Skeletal muscle satellite cell (primary cell): ENCODE measurements around the gene STAG1.
A peak's percentile ranks its signal among the peaks of the same experiment; 100 is the strongest.
"Not testable (repeated sequence)": the region's sequence is repeated elsewhere in the genome, so short reads cannot be mapped to it uniquely, and the experiment has no call there.

Source experiments
- H3K27me3 ChIP-seq: 2 replicates; pipeline ENCODE4 v1.7.0; 2013; ENCODE audit warnings: low read length; ENCODE audit not compliant: control insufficient read depth, insufficient read depth
- H3K36me3 ChIP-seq: 2 replicates; pipeline ENCODE4 v1.7.0; 2013; ENCODE audit warnings: mild to moderate bottlenecking, control low read depth, low read length; ENCODE audit not compliant: insufficient read depth
- H3K4me1 ChIP-seq: 2 replicates; pipeline ENCODE4 v1.7.0; 2013; ENCODE audit warnings: low read length; ENCODE audit not compliant: control insufficient read depth, insufficient read depth
- H3K4me2 ChIP-seq: 2 replicates; pipeline ENCODE4 v1.7.0; 2013; ENCODE audit warnings: mild to moderate bottlenecking, low read length
- H3K4me3 ChIP-seq: 2 replicates; pipeline ENCODE4 v1.7.0; 2013; ENCODE audit warnings: low read length
- H3K9ac ChIP-seq: 2 replicates; pipeline ENCODE4 v1.7.0; 2013; ENCODE audit warnings: mild to moderate bottlenecking, low read depth, low read length, moderate library complexity
- H3K9me3 ChIP-seq: replicated peaks from 2 replicates; pipeline ENCODE4 v1.7.0; 2013; ENCODE audit warnings: mild to moderate bottlenecking, control low read depth, low read length

STAG1 gene

GRCh38 chr3:136380530-136380929 lies 371.6 kb downstream of the STAG1 start:
- Histone ChIP-seq H3K27me3 (no peaks in the 10 kb centered on the region), H3K36me3 (no peaks in the 10 kb centered on the region), H3K4me1 (peaks cover 3% of the 10 kb centered on the region), H3K9me3 (no peaks in the 10 kb centered on the region), H3K9ac (no peak overlapping the region), H3K4me3 (no peak overlapping the region), H3K4me2 (no peak overlapping the region)

GRCh38 chr3:136378011-136378410 lies 374.2 kb downstream of the STAG1 start:
- no peaks in the 10 kb centered on the region for H3K27me3 ChIP-seq
- H3K9me3 ChIP-seq: no peaks in the 10 kb centered on the region
- no peak overlapping the region for H3K4me2 ChIP-seq
- H3K4me3 ChIP-seq: no peak overlapping the region
- no peak overlapping the region for H3K9ac ChIP-seq
- no peaks in the 10 kb centered on the region for H3K36me3 ChIP-seq
- peaks cover 3% of the 10 kb centered on the region for H3K4me1 ChIP-seq

- Histone ChIP-seq H3K9ac (no peak overlapping the region), H3K36me3 (no peaks in the 10 kb centered on the region), H3K9me3 (no peaks in the 10 kb centered on the region), H3K27me3 (no peaks in the 10 kb centered on the region), H3K4me2 (no peak overlapping the region), H3K4me1 (peaks cover 3% of the 10 kb centered on the region), H3K4me3 (no peak overlapping the region)
These were observed 374.7 kb downstream of the STAG1 start for GRCh38 chr3:136377508-136377907.

GRCh38 chr3:136375800-136376199 lies 376.4 kb downstream of the STAG1 start:
- not testable (repeated sequence) for H3K4me3 ChIP-seq, H3K9me3 ChIP-seq, H3K36me3 ChIP-seq, H3K4me1 ChIP-seq, H3K9ac ChIP-seq, H3K4me2 ChIP-seq, H3K27me3 ChIP-seq

- H3K27me3 ChIP-seq: no peaks in the 10 kb centered on the region
- no peak overlapping the region for H3K4me3 ChIP-seq
- H3K4me1 ChIP-seq: peaks cover 4% of the 10 kb centered on the region
- H3K36me3 ChIP-seq: no peaks in the 10 kb centered on the region
- H3K9ac ChIP-seq: no peak overlapping the region
- H3K9me3 ChIP-seq: no peaks in the 10 kb centered on the region
- H3K4me2 ChIP-seq: no peak overlapping the region
These were observed 385.9 kb downstream of the STAG1 start for GRCh38 chr3:136366289-136366688.

- H3K4me3 ChIP-seq: no peak overlapping the region
- no peak overlapping the region for H3K9ac ChIP-seq
- peaks cover 5% of the 10 kb centered on the region for H3K36me3 ChIP-seq
- no peaks in the 10 kb centered on the region for H3K27me3 ChIP-seq
- no peak overlapping the region for H3K4me2 ChIP-seq
- H3K4me1 ChIP-seq: peaks cover 12% of the 10 kb centered on the region
- H3K9me3 ChIP-seq: no peaks in the 10 kb centered on the region
These were observed 398.7 kb downstream of the STAG1 start for GRCh38 chr3:136353461-136353860.

GRCh38 chr3:136351905-136352304 lies 400.3 kb downstream of the STAG1 start:
- Histone ChIP-seq H3K4me1 (peaks cover 12% of the 10 kb centered on the region), H3K4me3 (no peak overlapping the region), H3K9ac (no peak overlapping the region), H3K4me2 (no peak overlapping the region), H3K27me3 (no peaks in the 10 kb centered on the region), H3K36me3 (peaks cover 5% of the 10 kb centered on the region), H3K9me3 (no peaks in the 10 kb centered on the region)

- Histone ChIP-seq H3K9ac (no peak overlapping the region), H3K36me3 (peaks cover 5% of the 10 kb centered on the region), H3K4me2 (no peak overlapping the region), H3K9me3 (no peaks in the 10 kb centered on the region), H3K4me1 (peaks cover 12% of the 10 kb centered on the region), H3K27me3 (no peaks in the 10 kb centered on the region), H3K4me3 (no peak overlapping the region)
These were observed 400.8 kb downstream of the STAG1 start for GRCh38 chr3:136351351-136351750.

GRCh38 chr3:136350557-136350956 lies 401.6 kb downstream of the STAG1 start:
- Histone ChIP-seq H3K4me2 (peak overlapping the region; percentile 60), H3K4me3 (peak overlapping the region; percentile 40), H3K36me3 (peaks cover 2% of the 10 kb centered on the region), H3K27me3 (no peaks in the 10 kb centered on the region), H3K9me3 (no peaks in the 10 kb centered on the region), H3K4me1 (peaks cover 12% of the 10 kb centered on the region), H3K9ac (peak overlapping the region; percentile 37)

- Histone ChIP-seq H3K4me2 (peak overlapping the region; percentile 60), H3K4me1 (peaks cover 12% of the 10 kb centered on the region), H3K9me3 (no peaks in the 10 kb centered on the region), H3K36me3 (no peaks in the 10 kb centered on the region), H3K4me3 (peak overlapping the region; percentile 40), H3K9ac (peak overlapping the region; percentile 37), H3K27me3 (no peaks in the 10 kb centered on the region)
These were observed 402.0 kb downstream of the STAG1 start for GRCh38 chr3:136350132-136350531.

GRCh38 chr3:136346486-136346885 lies 405.7 kb downstream of the STAG1 start:
- H3K4me2 ChIP-seq: no peak overlapping the region

GRCh38 chr3:136343873-136344555 lies 408.2 kb downstream of the STAG1 start:
- Histone ChIP-seq H3K36me3 (peaks cover 8% of the 10 kb centered on the region), H3K9me3 (no peaks in the 10 kb centered on the region)

More at GRCh38 chr3:136346486-136346885, 405.7 kb downstream of the STAG1 start:
- H3K27me3 ChIP-seq: no peaks in the 10 kb centered on the region
- H3K4me3 ChIP-seq: no peak overlapping the region
- H3K9ac ChIP-seq: no peak overlapping the region
- peaks cover 4% of the 10 kb centered on the region for H3K36me3 ChIP-seq
- H3K9me3 ChIP-seq: no peaks in the 10 kb centered on the region
- H3K4me1 ChIP-seq: peaks cover 28% of the 10 kb centered on the region

More at GRCh38 chr3:136343873-136344555, 408.2 kb downstream of the STAG1 start:
- no peak overlapping the region for H3K9ac ChIP-seq
- H3K4me2 ChIP-seq: peak overlapping the region; percentile 49
- H3K4me1 ChIP-seq: peaks cover 16% of the 10 kb centered on the region
- H3K27me3 ChIP-seq: no peaks in the 10 kb centered on the region
- H3K4me3 ChIP-seq: no peak overlapping the region
